ENCODE data around the gene ADAMTSL3. TPM values are rescaled to one million over a fixed set of nuclear protein-coding genes. Genes with fewer than 3 reads are reported as not detected.
"Not testable (repeated sequence)": the region's sequence is repeated elsewhere in the genome, so short reads cannot be mapped to it uniquely, and the experiment has no call there.

ADAMTSL3 gene
- total RNA-seq, 4 donors from 2014 or later = 16.2 to 19.7 (median 19.3) TPM

DNA sequence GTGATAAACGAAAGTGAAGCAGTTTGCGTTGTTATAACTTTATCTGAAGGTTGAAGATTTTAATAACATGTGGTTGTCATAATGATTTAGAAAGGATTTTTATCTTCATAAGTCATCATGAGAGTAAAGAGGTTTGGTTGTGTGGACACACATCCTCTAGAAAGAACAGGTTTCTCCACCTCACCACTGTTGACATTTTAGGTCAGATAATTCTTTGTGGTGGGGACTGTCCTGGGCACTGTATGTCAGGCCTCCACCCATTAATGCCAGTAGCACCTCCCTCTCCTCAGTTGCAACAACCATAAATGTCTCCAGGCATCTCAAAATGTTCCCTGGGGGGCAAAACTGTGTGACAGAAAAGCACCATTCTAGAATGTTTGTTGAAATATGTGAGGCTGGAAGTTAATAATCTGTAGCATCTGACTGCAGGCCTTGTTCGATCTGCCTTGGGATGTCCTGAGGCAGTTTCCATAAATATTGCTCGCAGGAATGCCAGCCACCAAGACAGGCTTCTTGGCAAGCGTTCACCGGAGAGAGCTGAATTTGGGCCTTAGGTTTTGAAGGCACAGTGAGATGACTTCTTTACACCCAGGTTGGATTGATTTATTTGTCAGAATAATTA is 100.1 kb downstream of the ADAMTSL3 start:
- Histone ChIP-seq H3K9me3 (peaks cover 0 to 7% (median 0%) of the 10 kb centered on the region in 4 donors), H3K36me3 (no peaks in the 10 kb centered on the region), H3K4me3 (no peak overlapping the region), H3K4me1 (no peaks in the 10 kb centered on the region), H3K27me3 (no peaks in the 10 kb centered on the region), H3K27ac (no peak overlapping the region)
- TF ChIP-seq, protein P1, sequence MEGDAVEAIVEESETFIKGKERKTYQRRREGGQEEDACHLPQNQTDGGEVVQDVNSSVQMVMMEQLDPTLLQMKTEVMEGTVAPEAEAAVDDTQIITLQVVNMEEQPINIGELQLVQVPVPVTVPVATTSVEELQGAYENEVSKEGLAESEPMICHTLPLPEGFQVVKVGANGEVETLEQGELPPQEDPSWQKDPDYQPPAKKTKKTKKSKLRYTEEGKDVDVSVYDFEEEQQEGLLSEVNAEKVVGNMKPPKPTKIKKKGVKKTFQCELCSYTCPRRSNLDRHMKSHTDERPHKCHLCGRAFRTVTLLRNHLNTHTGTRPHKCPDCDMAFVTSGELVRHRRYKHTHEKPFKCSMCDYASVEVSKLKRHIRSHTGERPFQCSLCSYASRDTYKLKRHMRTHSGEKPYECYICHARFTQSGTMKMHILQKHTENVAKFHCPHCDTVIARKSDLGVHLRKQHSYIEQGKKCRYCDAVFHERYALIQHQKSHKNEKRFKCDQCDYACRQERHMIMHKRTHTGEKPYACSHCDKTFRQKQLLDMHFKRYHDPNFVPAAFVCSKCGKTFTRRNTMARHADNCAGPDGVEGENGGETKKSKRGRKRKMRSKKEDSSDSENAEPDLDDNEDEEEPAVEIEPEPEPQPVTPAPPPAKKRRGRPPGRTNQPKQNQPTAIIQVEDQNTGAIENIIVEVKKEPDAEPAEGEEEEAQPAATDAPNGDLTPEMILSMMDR (IDR thresholded peaks at IDR 0.05) = no peak
- no peak for TF ChIP-seq POLR2A (IDR thresholded peaks at IDR 0.05)
- no peak for TF ChIP-seq EP300 (IDR thresholded peaks at IDR 0.05)
- WGBS, 2 donors = 64 to 81% methylated on average over 6 of the region's 6 CpGs
- no peak for DNase-seq (ENCODE audit: low spot score in 2 of 2)

DNA sequence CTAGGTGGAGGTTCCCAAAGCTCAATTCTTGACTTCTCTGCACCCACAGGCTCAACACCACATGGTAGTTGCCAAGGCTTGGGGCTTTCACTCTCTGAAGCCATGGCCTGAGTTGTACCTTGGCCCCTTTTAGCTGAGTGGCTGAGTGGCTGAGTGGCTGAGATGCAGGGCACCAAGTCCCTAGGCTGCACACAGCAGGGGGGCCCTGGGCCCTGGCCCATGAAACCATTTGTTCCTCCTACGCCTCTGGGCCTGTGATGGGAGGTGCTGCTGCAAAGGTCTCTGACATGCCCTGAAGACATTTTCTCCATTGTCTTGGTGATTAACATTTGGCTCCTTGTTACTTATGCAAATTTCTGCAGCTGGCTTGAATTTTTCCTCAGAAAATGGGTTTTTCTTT is 103.4 kb downstream of the ADAMTSL3 start:
- 50 to 100% methylated on average over 1 of the region's 1 CpG for WGBS, 2 donors
- H3K27ac ChIP-seq; H3K4me1 ChIP-seq; H3K4me3 ChIP-seq; DNase-seq (ENCODE audit: low spot score in 2 of 2); H3K27me3 ChIP-seq; H3K9me3 ChIP-seq; H3K36me3 ChIP-seq: not testable (repeated sequence)

DNA sequence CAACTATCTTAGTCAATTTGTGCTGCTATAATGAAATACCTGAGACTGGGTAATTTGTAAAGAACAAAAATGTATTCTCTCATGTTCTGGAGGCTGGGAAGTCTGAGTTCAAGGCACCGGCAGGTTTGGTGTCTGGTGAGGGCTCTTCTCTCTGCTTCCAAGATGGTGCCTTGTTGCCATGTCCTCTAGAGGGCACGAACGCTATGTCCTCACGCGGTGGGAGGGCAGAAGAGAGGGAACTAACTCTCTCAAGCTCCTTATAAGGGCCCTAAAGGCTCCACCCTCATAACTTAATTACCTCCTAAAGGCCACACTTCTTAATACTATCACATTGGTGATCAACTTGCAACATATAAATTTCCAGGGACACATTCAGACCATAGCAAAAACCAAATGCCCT is 108.4 kb downstream of the ADAMTSL3 start:
- H3K4me1 ChIP-seq = peaks cover 0 to 17% (median 5%) of the 10 kb centered on the region in 4 donors
- no peak for DNase-seq (ENCODE audit: low spot score in 2 of 2)
- no peak overlapping the region for H3K27ac ChIP-seq
- WGBS, 2 donors = 94 to 97% methylated on average over 5 of the region's 5 CpGs
- H3K9me3 ChIP-seq = peaks cover 0 to 2% (median 0%) of the 10 kb centered on the region in 4 donors
- no peak overlapping the region for H3K4me3 ChIP-seq
- H3K36me3 ChIP-seq = no peaks in the 10 kb centered on the region
- H3K27me3 ChIP-seq = no peaks in the 10 kb centered on the region
- TF ChIP-seq EP300 (IDR thresholded peaks at IDR 0.05) = no peak
- TF ChIP-seq POLR2A (IDR thresholded peaks at IDR 0.05) = no peak

- Histone ChIP-seq H3K4me3 (no peak overlapping the region), H3K27ac (peak overlapping the region in 2 of 4 donors; percentile 6 to 46), H3K9me3 (no peaks in the 10 kb centered on the region), H3K36me3 (no peaks in the 10 kb centered on the region), H3K27me3 (no peaks in the 10 kb centered on the region), H3K4me1 (peaks cover 0 to 17% (median 5%) of the 10 kb centered on the region in 4 donors)
- TF ChIP-seq, protein P1 (IDR thresholded peaks at IDR 0.05) = no peak
- TF ChIP-seq POLR2A (IDR thresholded peaks at IDR 0.05) (no peak), EP300 (IDR thresholded peaks at IDR 0.05) (no peak)
- WGBS, 2 donors = 28 to 33% methylated on average over 8 of the region's 8 CpGs
- no peak for DNase-seq (ENCODE audit: low spot score in 2 of 2)
Observed at GRCh38 chr15:83764201-83764838, 110.4 kb downstream of the ADAMTSL3 start.

GRCh38 chr15:83766339-83766738 is 112.4 kb downstream of the ADAMTSL3 start:
- DNase-seq (ENCODE audit: low spot score in 2 of 2) = no peak
- 70 to 79% methylated on average over 6 of the region's 6 CpGs for WGBS, 2 donors
- H3K36me3 ChIP-seq = no peaks in the 10 kb centered on the region
- H3K27ac ChIP-seq = no peak overlapping the region
- no peak overlapping the region for H3K4me3 ChIP-seq
- no peaks in the 10 kb centered on the region for H3K9me3 ChIP-seq
- TF ChIP-seq POLR2A (IDR thresholded peaks at IDR 0.05) = no peak
- TF ChIP-seq, protein P1 (IDR thresholded peaks at IDR 0.05) = no peak
- H3K27me3 ChIP-seq = no peaks in the 10 kb centered on the region
- H3K4me1 ChIP-seq = peaks cover 0 to 17% (median 5%) of the 10 kb centered on the region in 4 donors

GRCh38 chr15:83767741-83768140 is 113.8 kb downstream of the ADAMTSL3 start:
- Histone ChIP-seq H3K27me3 (no peaks in the 10 kb centered on the region), H3K36me3 (no peaks in the 10 kb centered on the region), H3K9me3 (no peaks in the 10 kb centered on the region), H3K4me1 (peaks cover 0 to 17% (median 5%) of the 10 kb centered on the region in 4 donors), H3K4me3 (no peak overlapping the region), H3K27ac (no peak overlapping the region)
- TF ChIP-seq POLR2A (IDR thresholded peaks at IDR 0.05) (no peak), EP300 (IDR thresholded peaks at IDR 0.05) (no peak)
- TF ChIP-seq, protein P1 (IDR thresholded peaks at IDR 0.05) = no peak
- DNase-seq (ENCODE audit: low spot score in 2 of 2) = no peak
- WGBS, 2 donors = 67 to 73% methylated on average over 4 of the region's 4 CpGs
